ENCODE data around the gene SUSD4. TPM values are rescaled to one million over a fixed set of nuclear protein-coding genes. Genes with fewer than 3 reads are reported as not detected.

SUSD4 gene
- total and polyA plus RNA-seq, 9 of the 15 experiments (the other 6 are each of a cell fraction or from before 2014, with no cell fraction given) = 0.06 to 1.7 (median 0.09) TPM; not detected in 4

DNA sequence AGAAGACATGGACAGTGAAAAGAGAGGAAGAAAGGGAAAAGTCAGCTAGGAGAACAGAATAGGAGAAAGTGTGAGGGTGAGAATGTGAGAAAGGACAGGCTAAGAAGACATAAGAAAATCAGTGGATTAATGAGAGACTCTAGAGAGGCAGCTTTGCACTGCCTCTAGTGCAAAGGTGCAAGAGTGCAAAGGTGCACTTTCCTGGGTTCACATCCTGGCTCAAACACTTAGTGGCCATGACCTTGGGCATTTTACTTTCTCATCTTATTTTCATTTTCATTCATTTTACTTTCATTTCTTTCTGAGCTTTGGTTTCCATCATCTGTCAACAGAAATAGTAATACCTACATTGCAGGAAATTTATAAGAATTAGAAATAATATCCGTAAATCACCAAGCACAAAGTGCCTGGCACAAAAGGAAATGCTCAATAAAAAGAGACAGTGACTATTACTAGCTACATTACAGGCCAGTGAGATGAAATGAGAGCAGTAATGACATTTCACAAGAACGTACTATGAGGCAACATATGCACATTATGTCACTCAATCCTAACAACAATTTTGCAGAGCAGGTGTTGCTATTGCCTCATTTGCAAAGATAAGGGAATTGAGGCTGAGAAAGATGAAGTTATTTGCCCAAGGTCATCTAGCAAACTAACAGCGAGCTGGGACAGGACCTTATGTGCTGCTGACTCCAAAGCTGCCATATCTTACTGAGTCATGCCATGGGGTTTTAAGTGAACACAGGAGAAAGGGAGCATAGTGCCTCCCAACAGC is 113.9 kb downstream of the SUSD4 start:
- no peaks in the 10 kb centered on the region for H3K27me3 ChIP-seq (ENCODE audit: control insufficient read depth in 2 of 2, insufficient read depth in 2 of 2, low read length in 2 of 2)
- 0 out of 2 replicates have a peak, but pooled peaks have one; percentile 28 for TF ChIP-seq NFE2 (IDR thresholded peaks at IDR 0.05; ENCODE audit: low read depth)
- no peak for TF ChIP-seq KDM1A (IDR thresholded peaks at IDR 0.05)
- TF ChIP-seq, protein P1, sequence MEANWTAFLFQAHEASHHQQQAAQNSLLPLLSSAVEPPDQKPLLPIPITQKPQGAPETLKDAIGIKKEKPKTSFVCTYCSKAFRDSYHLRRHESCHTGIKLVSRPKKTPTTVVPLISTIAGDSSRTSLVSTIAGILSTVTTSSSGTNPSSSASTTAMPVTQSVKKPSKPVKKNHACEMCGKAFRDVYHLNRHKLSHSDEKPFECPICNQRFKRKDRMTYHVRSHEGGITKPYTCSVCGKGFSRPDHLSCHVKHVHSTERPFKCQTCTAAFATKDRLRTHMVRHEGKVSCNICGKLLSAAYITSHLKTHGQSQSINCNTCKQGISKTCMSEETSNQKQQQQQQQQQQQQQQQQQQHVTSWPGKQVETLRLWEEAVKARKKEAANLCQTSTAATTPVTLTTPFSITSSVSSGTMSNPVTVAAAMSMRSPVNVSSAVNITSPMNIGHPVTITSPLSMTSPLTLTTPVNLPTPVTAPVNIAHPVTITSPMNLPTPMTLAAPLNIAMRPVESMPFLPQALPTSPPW (CRISPR knock-in tag; IDR thresholded peaks at IDR 0.05) = no peak
- TF ChIP-seq, protein P2, sequence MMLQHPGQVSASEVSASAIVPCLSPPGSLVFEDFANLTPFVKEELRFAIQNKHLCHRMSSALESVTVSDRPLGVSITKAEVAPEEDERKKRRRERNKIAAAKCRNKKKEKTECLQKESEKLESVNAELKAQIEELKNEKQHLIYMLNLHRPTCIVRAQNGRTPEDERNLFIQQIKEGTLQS (IDR thresholded peaks at IDR 0.05) = peak; percentile 56
- TF ChIP-seq, protein P2 (CRISPR knock-in tag; conservative IDR thresholded peaks at IDR 0.05) = no peak
- peak; percentile 16; the same call in 1 of the 2 replicates for TF ChIP-seq ATF7 (IDR thresholded peaks at IDR 0.05)
- TF ChIP-seq CC2D1A (IDR thresholded peaks at IDR 0.05) = no peak
- TF ChIP-seq ZC3H11A (IDR thresholded peaks at IDR 0.05; ENCODE audit: low read depth, low read length) = no peak
- no peak for TF ChIP-seq EWSR1 (IDR thresholded peaks at IDR 0.05; ENCODE audit: borderline replicate concordance, low read depth, partially characterized antibody)
- TF ChIP-seq ZNF384 (IDR thresholded peaks at IDR 0.05; ENCODE audit: low read depth, low read length) = no peak
- TF ChIP-seq CEBPB (tag; IDR thresholded peaks at IDR 0.05) = peak; percentile 91
- TF ChIP-seq SMAD4 (CRISPR knock-in tag; conservative IDR thresholded peaks at IDR 0.05) = no peak
- TF ChIP-seq TRIM24 (IDR thresholded peaks at IDR 0.05) = 0 out of 4 replicates have a peak, but pooled peaks of 1 of the 2 experiments have one; percentile 48
- no peak for TF ChIP-seq NCOA1 (IDR thresholded peaks at IDR 0.05; ENCODE audit: low read depth)
- TF ChIP-seq RBBP5 (IDR thresholded peaks at IDR 0.05; ENCODE audit: borderline replicate concordance, insufficient read depth, low read length, poor library complexity, severe bottlenecking) = no peak
- TF ChIP-seq ASH1L (IDR thresholded peaks at IDR 0.05; ENCODE audit: borderline replicate concordance, low read depth, partially characterized antibody) = no peak
- no peak for TF ChIP-seq POLR2AphosphoS2 (IDR thresholded peaks at IDR 0.05; ENCODE audit: low read length)
- TF ChIP-seq SMAD1 (IDR thresholded peaks at IDR 0.05; ENCODE audit: low read depth, low read length, partially characterized antibody) = no peak
- peak; percentile 73 for TF ChIP-seq CEBPG (CRISPR knock-in tag; IDR thresholded peaks at IDR 0.05)
- TF ChIP-seq CEBPG (tag; conservative IDR thresholded peaks at IDR 0.05 in 1 of 2, IDR thresholded peaks at IDR 0.05 in 1 of 2) = peak; percentile 89 to 91
- 0 out of 2 replicates have a peak, but pooled peaks have one; percentile 19 for TF ChIP-seq MAFK (IDR thresholded peaks at IDR 0.05; ENCODE audit: low read length)
- TF ChIP-seq CTBP1 (IDR thresholded peaks at IDR 0.05; ENCODE audit: borderline replicate concordance) = peak; percentile 42; the same call in 1 of the 2 replicates

More for the DNA sequence above, 113.9 kb downstream of the SUSD4 start:
- ATAC-seq (peak; percentile 24; the same call in 1 of the 3 replicates), FAIRE-seq (no peak), DNase-seq (ENCODE audit: extremely low read depth in 1 of 4, low spot score in 3 of 4) (no peak)
- POLR2A ChIA-PET = interaction anchor here (0.9 kb wide), 1 partner anchor 91 kb away, joined by 5 read pairs; no protein-coding TSS in a partner anchor
- H3K79me2 ChIP-seq (ENCODE audit: control insufficient read depth, insufficient read depth, low read length) = no peaks in the 10 kb centered on the region
- no TSS peak for BruUV-seq (replicated peaks)
- no peaks in the 10 kb centered on the region for H3K36me3 ChIP-seq (ENCODE audit: control insufficient read depth, insufficient read depth, low read length)
- no peak overlapping the region for H3K9ac ChIP-seq (ENCODE audit: insufficient read depth in 1 of 2, low read depth in 2 of 2, low read length in 2 of 2)
- H3K4me2 ChIP-seq (ENCODE audit: insufficient read depth, low read length) = no peak overlapping the region
- intact Hi-C loops (cut with micrococcal nuclease) = no loop called here
- no peak overlapping the region for H3K27ac ChIP-seq (ENCODE audit: extremely low read depth, low read depth, low read length)
- 20% methylated on average over 3 of the region's 3 CpGs for WGBS (ENCODE audit: insufficient coverage, low coverage, missing lambda C conversion rate)
- no peaks in the 10 kb centered on the region for H4K20me1 ChIP-seq (replicated peaks; ENCODE audit: control insufficient read depth, insufficient read depth, low read length)
- no peak overlapping the region for H3K4me3 ChIP-seq
- no peaks in the 10 kb centered on the region for H3K9me3 ChIP-seq (replicated peaks; ENCODE audit: control insufficient read depth, insufficient read depth, low read depth, low read length)
- in situ Hi-C loops (cut with MboI) = no loop called here
- CTCF ChIA-PET (ENCODE audit: low intra/inter-chr PET ratio) = no interaction called here
- H3K9me1 ChIP-seq (ENCODE audit: control insufficient read depth, insufficient read depth, low read length) = no peaks in the 10 kb centered on the region
- H2AFZ ChIP-seq (ENCODE audit: low read depth, low read length) = no peak overlapping the region
- no peaks in the 10 kb centered on the region; a peak in 3 of 5 replicates for H3K4me1 ChIP-seq (replicated peaks in 1 of 2; ENCODE audit: control insufficient read depth in 2 of 2, insufficient read depth in 2 of 2, low read length in 2 of 2)

Measured in K562 (cell line).